DMS114 treated with DMSO at 0.1 percent for 48 hours (cell line): ENCODE measurements around the gene HOXC10.
A peak's percentile ranks its signal among the peaks of the same experiment; 100 is the strongest.

Source experiments
- DNase-seq: peaks from one replicate; lab custom pipeline; 2025; ENCODE audit not compliant: unreplicated experiment; lab: John Stamatoyannopoulos, UW

Gene HOXC10

DNA sequence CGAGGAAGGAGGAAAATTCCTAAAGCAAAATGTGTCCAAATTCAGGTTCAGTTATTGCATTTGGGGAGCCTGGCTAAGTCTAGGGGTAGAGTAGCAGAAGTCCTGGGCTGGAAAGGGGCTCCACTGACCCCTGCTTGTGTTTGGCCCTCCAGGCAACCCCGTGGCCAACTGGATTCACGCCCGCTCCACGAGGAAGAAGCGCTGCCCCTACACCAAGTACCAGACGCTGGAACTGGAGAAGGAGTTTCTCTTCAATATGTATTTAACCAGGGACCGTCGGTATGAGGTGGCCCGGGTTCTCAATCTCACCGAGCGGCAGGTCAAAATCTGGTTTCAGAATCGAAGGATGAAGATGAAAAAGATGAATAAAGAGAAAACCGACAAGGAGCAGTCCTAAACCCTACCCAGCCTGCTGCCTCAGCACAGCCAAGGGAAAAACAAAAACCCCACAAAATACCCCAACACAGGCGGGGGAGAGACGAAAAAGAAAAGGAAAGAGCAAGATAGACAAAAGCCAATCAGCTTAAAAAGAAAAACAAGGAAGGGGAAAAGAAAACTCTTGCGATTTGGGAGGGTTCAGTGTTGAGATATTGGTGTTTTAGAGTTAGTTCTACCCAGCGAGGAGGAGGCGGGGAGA, 17.4 kb downstream of the HOXC10 start:
- DNase-seq: no peak

DNA sequence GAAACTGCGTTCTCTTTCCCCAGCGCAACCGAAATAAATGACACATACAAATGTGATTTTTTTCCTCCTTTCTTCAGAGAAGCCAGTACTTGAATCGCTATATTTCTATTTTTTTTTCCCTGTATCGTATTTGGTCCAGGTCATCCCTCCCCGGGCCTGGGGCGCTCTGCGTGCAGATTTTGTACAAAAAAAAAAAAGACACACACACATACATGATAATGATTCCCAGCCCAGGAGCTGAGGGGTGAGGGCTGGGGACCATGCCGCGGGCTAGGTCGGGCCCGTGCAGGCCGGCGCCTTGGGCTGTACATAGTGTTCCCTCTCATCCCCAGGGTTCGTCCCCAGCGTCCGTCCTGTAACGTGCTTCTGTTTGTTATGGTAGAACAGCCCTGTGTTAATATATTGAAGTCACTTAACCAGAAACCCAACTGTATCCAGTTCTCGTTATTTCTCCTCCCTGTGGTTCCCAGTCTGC, 18.0 kb downstream of the HOXC10 start:
- DNase-seq: no peak

DNA sequence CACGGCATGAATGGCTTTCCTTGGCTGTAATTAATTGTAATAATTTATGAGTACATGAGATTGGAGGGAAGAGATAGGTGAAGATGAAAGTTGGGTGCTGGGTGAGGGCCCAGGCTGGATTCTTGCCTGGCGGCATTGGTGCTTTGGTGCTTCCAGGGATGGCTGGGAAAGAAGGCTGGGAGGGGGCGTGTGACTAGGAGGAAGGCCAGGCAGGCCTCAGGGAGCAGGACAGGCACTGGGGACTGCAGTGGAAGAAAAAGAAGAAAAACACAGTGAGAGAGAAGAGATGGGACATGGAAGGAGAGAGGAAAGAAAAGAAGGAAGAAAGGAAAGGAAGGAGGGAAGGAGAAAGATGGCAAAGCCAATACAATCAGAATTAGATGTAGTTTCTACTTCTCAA, 18.7 kb downstream of the HOXC10 start:
- DNase-seq: no peak

DNA sequence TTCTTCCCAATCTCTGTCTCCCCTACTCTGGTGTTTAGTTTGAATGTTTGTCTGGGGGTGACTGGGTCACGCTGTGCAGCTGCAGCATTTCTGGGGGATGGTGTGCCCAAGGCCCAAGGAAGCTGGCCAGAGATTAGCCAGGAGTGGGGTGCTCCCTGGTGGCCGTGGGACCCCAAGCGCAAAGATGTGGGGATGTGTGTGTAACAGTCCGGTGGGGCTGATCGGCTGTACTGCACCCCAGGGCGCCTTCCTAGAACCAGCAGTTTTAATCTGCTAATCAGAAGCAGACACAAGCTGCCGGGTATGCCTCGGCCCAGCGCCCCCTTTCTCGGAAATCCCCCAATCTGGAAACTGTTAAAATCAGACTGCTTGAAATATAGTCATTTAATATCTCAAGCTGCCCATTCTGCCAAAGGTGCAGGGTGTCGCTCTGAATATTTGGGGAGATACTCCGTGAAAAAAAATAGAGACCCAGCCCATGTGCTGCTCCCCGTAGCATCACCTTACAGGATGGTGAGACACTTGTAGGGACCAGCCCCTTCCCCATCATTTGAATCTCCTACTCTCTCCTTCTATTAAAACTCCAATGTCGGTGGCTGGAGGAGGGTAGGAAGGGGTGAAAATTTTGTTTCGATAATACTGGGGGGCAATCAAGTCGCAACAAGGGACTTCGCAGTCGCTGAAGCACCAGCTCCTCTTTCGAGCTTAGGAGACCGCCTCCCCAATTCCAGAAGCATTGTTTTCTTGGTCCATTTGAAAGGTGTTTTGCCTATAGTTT, 19.3 kb downstream of the HOXC10 start:
- DNase-seq: no peak

GRCh38 chr12:54004841-54005530, 20.0 kb downstream of the HOXC10 start:
- no peak for DNase-seq

DNA sequence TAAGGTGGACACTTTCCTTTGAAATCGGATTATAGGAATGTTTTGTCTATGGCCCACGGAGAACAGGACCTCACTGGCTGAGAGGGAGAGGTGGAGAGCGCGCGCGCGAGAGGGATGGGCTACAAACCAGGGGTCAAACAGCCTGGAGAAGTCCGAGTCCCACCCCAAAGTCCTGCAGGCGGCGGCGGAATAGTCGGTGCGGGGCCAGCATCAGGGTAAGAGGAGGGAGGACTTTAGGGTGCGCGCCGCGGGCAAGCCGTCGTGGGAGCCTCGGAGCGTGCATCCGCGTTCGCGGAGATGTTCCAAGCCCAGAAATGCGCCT, 20.5 kb downstream of the HOXC10 start:
- DNase-seq: no peak

GRCh38 chr12:54005853-54006558, 21.1 kb downstream of the HOXC10 start:
- peak; percentile 80 for DNase-seq

DNA sequence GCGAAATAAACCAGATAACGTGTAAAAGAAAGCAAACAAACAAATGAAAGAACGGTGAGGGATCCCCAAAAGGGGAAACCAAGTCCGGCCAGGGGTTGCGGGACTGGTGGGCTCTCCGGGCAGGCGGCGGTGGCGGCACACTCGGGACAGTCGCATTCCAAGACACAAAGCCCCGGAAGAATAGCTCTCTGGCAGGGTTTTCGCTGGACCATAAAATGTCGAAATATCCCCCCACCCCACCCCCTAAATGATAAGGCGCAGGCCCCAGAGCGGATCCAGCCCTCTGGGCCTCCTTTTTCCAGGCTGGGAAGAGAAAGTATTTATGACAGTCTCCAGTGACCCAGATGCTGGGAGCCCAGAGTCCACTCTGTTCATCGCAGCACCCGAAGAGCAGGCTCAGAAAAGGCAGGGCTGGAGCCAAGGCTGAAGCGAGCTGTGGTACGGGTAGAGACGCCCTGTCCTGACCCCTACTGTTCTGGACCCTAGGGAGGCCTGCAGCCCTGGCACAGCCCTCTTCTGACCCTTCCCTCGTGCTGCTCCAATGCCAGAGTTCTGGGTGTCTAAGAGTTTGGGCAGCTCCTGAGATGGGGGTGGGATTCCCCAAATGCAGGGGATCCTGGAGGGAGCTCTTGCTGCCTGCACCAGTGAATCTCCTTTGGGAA, 21.7 kb downstream of the HOXC10 start:
- DNase-seq: no peak

GRCh38 chr12:54007538-54008259, 22.8 kb downstream of the HOXC10 start:
- DNase-seq: no peak

- DNase-seq: no peak
Observed at GRCh38 chr12:54008260-54008552, 23.3 kb downstream of the HOXC10 start.

DNA sequence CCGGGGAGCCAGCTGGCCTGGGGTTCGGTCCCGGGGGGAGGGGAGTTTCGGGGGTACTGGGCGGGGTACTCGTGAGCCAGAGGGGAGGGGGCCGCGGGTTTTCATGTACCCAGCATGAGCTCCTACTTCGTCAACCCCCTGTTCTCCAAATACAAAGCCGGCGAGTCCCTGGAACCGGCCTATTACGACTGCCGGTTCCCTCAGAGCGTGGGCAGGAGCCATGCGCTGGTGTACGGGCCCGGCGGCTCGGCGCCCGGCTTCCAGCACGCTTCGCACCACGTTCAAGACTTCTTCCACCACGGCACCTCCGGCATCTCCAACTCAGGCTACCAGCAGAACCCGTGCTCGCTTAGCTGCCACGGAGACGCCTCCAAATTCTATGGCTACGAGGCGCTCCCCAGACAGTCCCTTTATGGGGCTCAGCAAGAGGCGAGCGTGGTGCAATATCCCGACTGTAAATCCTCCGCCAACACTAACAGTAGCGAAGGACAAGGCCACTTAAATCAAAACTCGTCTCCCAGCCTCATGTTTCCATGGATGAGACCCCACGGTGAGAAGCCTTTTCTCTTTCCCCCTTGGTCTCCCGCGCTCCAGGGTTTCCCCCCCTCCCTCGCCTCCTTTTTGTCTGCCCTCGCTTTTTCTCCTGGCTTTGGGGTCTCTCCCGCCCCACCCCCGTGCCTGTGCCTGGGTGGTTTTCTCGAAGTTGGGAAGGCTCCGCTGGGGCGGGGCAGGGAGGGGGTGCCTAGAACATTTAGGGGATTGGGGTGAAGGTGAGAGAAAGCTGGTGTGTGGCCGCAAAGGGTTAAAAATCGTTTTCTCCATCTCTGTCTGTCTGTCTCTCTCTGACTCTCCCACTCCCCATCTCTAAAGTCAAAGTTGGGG, 24.5 kb downstream of the HOXC10 start:
- no peak for DNase-seq

DNA sequence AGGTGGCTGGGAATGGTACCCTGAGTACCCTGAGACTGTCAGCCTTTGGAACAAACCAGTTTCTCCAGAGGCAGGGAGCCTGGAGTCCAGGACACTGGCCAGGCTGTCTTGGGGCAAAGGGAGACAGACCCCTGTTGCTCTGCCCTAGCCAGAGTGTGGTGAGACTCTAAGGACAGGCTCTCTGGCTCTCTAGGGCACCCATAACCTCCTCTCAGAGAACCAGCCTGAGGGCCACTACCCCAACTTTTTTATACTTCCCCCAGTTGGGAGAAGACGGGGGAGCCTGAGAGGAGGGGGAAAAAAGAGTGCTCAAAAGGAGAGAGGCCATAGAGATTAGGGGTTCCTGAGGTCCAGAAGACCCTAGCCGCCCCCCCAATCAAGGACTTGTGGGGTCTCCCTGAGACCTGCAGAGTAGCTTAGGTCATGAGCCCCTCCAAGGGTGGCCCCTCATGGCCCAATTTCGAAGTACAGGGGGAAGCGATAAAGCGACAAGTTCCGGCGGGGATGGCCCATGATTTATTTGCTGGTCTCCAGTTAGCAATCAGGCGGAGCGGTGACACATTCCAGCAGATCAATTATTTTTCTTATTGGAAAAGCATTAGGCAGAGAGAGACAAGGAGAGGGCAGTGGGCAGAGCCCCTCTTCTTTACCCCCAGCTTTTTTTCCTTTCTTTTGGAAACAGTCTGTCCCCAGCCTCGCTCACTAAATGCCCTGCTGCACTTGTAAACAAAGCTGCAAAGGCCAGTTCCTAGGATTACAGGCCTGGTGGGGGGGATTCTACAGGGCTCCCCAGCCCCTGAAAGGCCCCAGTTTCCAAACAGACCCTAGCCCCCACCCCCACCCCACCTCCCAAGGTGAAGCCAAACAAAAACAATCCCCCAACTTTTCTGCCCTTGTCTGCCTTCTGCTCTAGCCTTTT, 25.4 kb downstream of the HOXC10 start:
- DNase-seq: peak; percentile 38

- no peak for DNase-seq
Observed at GRCh38 chr12:54010972-54011664, 26.2 kb downstream of the HOXC10 start.

GRCh38 chr12:54011665-54012532, 27.0 kb downstream of the HOXC10 start:
- DNase-seq: no peak

- peak; percentile 49 for DNase-seq
Observed at GRCh38 chr12:54012631-54013409, 27.9 kb downstream of the HOXC10 start.

DNA sequence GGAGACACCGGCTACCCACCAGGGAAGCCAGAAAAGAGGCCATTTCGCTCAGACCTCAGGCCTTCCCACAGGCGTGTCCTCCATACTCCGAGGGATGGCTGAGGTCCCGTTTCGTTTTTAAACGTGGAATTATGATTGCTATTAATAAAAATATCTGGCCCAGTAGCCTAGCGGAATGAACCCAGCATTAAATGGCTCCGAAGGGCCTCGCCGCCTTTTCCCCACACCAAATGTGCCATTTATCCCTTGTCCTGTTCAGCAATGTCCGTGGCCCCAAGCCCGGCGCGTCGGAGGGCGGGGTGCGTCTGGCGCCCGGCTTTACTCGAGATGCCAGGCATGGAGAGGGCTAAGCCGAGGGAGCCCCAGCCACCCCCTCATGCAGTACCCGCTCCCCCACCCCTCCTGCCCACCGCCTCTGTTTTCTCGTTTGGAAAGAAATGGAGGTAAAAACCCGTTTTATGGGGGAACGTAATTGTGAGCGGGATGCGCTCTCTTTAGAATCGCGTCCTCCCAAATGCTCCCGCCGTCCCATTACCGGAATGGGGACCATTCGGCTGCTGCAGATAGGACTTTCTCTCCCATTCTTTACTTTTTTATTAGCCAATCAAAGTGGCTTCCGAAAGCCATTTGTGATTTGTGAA, 29.6 kb downstream of the HOXC10 start:
- DNase-seq: no peak
